Fibroblast of peridontal ligament (primary cell): ENCODE results near the gene DISC1.
A peak's percentile ranks its signal among the peaks of the same experiment; 100 is the strongest.
"Not testable (repeated sequence)": the region's sequence is repeated elsewhere in the genome, so short reads cannot be mapped to it uniquely, and the experiment has no call there.

Source experiments
- DNase-seq: peaks from one replicate; pipeline ENCODE4 v3.0.0-alpha.2; 2010; ENCODE audit errors: extremely low read depth

Gene DISC1

DNA sequence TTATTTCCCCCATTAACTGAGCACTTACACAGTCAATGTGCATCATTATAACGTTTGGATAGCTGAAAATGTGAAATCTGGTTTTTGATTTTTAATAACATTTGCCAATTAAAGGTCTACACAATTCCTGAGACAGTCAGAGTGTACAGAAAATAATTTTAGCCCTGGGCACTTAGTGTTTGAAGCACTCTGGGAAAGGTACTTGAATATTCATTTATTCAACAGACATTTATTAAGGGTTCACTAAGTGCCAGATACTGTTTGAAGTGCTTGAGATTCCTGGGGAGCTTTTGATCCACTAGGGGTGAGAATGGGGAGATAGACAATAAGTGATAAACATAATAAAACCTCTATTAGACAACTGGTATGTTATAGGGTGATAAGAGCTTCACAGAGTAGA lies 141.8 kb downstream of the DISC1 start:
- DNase-seq = no peak

DNA sequence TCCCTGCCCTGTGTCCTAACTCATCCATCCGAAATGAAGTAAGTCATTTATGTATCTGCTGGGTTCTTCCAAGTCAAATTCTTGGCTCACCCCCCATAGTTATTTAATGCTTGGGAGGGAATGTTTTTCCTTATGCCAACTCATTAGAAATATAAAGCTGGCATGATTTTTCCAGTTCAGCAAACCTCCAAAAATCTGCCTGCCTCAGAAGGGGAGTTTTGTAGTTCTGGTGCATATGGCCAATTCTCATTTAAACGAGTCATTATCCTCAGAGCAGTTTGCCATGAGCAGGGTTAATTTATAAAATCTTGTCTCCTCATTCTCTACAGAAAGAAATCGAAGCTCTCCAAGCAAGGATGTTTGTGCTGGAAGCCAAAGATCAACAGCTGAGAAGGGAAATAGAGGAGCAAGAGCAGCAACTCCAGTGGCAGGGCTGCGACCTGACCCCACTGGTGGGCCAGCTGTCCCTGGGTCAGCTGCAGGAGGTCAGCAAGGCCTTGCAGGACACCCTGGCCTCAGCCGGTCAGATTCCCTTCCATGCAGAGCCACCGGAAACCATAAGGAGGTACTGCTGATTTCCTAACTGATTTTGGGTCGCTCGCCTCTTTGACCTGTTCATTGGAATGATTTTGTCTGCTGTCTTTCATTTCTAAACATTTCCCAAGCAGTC lies 144.1 kb downstream of the DISC1 start:
- DNase-seq = no peak

DNA sequence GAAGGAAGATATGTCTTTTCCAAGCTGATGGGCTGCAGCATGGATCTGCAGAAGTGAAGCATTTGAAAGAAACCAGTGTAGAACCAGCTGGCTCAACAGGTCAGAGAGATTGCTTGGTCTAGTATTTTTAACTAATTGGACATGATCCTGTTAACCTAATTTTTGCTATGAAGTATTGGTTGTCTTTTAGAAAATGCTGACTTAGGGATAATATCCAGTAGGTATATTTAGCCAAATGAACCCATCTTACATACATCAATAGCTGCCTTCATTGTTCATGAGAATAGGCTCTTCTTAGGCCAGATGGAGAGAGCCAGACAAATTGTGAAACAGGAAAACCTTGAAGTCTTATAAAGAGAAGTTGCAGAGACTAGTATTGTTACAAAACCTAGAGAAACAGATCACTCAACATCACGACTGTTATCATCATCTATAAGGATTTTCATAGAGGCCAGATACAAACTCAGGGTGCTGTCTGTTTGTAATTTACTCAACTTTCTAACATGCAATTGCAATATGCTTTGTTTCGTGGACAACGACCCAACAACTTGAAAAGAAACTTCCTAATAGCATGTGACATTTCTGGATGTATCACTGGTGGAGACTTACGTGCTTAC lies 148.2 kb downstream of the DISC1 start:
- no peak for DNase-seq

DNA sequence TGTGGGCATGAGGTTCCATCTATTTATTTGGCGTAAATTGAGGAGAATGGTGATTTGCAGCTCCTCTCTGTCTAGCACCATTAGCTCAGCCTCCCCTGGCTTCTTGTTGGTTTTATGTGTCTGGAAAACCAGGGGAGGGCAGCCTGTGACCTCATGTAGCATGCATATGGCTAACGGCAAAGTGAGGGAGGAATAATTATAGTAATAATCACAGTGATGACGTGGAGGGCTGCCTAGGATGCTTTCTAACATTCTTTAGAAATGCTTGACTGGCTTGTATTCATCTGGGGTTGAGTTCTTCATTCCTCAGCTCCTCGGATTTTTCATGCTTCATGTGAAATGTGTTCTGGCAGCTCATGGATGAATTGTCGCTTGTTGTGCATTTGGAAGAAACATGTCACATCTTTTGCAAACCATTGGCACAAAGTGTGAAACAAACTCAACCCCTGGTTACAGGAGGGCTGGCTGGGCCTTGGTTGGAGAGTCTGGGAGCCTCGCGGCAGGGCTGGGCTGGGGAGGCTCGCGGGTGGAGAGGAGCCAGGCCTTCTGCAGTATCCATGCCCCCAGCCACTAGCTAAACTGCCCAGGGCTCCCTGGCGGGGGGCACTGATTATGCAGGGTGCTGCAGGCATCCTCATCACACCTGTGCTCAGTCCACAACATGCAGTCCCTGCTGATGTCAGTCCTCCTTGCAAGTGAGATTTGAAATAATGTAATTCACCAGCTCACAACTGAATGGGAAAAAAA lies 149.6 kb downstream of the DISC1 start:
- peak; percentile 94 for DNase-seq

DNA sequence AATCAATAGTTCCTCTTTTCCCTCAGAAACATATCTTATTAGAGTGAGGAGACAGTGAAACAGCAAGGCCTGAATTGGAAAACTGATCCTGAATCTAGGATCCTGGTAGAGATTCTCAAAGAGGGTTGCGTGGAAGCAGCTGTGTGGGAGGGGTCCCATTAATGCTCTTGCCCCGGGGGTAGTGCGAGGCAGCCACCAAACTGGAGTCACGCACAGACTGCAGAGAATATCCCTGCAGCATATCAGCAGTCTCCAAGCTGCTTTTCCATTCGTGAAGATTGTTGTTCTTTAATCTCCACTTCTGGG lies 150.1 kb downstream of the DISC1 start:
- no peak for DNase-seq

DNA sequence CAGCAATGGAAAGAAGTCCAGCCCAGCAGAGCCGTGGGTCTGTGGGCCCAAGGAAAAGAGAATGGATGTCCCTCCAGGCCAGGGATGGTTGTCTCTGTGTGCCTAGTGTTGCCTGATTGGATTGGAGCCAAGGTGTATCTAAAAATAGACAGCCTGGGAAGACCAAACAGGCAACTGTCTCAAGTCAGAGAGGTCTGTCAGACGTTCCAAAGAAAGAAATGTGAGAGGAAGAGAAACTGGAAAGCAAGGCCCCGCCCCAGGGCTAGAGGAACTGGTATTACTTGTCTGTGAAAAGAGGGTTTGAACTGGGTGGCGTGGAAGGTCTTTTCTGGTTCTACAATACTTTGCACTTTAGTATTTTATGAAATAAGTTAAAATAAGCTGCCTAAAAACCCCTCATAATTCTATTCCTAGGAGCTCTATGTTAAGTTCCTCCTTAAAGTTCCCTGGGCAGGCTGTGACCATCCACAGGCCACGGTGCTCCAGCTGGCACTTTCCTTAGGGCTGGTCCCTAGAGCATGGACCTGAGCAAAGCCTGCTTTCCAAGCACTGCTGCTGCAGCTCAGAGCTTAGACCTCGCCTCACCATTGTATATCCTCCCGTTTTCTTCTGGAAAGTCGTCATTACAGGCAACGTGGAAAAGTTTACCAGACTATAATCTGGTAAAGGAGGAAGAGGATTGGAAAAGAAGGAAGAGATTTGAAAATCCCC lies 151.6 kb downstream of the DISC1 start:
- peak; percentile 57 for DNase-seq

DNA sequence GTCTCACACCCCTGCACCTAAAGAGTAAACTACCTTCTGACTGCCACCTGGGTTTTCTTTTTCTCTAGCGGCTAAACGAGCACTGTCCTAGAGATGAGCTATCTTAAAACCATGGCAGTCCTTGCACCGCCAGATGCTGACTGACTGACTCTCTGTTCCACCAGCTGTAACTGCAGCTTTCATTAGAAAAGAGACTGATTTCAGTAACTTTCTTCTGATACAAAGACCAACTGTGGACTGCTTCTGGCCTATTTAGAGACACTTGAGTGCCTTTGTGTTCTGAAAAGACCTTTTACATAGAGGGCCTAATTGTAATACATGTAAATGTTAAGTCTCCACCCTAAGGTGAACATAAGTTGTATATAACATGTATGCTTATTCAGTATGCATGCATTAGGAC lies 152.5 kb downstream of the DISC1 start:
- no peak for DNase-seq

DNA sequence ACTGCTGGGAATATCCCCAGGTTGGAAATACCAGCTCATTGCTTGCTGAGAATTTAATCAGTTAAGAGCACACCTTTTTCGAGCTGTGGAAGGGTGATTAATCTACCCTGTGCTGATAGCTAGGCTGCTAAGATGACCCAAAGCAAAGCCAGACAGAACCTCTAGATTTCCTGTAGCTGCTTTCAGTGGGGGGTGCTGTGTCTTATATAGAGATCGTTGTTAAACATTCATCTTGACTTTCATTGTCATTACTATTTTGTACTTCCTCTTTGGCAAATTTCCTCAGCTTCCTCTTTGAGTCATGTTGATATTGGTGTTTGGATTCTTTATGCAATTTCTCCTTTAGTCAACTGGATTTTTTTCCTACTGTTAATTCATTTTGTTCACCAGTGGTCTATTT lies 155.3 kb downstream of the DISC1 start:
- no peak for DNase-seq

DNA sequence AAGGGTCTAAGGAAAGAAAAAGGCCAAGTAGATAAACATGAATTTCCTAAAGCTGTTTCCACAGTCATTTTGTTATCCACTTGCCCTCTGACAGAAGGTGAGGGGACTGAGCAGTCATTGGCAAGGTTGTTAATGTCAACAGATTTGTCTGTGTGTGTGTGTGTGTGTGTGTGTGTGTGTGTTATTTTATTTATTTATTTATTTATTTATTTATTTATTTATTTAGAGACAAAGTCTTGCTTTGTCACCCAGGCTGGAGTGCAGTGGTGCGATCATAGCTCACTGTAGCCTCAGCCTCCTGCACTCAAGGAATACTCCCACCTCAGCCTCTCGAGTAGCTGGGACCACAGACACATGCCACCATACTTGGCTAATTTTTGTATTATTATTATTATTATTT lies 158.5 kb downstream of the DISC1 start:
- DNase-seq = not testable (repeated sequence)

DNA sequence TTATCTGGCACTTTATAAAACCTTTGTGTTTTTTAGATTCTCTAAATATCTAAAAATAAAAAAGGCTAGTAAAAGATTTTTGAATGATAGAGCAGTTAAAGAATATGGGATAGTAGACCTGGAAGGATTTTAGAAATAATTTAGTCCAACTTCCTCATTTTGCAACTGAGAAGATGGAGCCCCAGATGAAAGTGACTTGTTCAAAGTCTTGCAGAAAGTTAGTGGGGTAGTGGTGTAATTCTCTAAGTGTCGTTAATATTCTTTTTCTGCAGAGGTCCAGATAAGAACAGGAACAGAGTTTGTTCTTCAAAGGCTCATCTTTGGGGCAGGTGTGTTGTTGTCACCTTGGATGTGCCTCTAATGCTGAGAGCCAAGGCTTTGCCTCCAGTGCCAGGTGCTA lies 159.5 kb downstream of the DISC1 start:
- DNase-seq = no peak

DNA sequence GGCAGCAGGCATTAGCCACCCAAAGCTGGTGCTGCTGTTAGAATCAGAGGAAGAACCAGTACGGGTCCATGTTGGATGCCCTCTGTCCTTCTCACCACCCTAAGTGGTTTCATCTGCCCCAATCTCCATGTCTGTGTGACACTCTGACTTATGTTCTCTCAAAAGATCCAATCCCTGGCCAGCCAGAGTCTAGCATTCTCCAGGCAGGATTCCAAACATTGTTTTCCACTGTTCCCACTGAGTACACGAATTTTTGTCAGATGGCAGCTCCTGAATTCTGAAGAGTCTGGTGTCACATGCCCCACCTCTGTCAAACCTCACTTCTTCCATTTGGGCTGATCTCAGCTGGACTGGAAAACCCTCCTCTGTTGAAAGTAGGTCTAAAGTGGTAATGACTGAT lies 166.0 kb downstream of the DISC1 start:
- no peak for DNase-seq

DNA sequence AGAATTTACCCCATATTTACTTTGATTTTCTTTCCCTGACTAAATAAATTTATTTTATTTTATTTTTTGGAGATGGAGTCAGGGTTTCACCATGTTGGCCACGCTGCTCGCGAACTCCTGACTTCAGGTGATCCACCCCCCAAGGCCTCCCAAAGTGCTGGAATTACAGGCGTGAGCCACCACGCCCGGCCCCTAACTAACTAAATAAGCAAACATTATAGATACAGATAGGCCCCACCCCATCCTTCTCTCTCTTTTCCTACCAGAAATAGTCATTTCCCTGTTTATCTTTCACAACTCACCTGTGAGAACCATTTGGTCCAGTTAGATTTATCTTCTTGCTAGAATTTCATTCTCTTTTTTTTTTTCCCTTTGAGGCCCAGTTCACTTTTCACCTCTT lies 167.3 kb downstream of the DISC1 start:
- DNase-seq = no peak

DNA sequence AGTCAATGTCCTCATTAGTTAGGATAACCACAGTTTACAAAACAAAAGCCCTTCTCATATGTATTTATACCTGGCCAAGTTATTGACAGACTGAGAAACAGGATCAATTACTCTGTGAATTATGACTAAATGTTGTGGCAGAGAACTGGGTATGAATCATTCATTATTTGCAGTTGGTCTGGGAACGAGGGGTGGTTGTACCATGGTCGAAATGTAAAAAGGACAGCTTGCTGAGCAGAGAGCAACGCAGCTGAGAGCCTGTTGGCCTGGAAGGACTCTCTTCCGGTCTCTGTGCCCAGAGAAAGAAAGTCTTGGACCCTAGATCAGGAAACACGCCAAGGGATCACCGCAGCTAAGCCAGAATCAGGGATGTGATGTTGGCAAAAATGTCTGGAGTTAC lies 169.6 kb downstream of the DISC1 start:
- no peak for DNase-seq

DNA sequence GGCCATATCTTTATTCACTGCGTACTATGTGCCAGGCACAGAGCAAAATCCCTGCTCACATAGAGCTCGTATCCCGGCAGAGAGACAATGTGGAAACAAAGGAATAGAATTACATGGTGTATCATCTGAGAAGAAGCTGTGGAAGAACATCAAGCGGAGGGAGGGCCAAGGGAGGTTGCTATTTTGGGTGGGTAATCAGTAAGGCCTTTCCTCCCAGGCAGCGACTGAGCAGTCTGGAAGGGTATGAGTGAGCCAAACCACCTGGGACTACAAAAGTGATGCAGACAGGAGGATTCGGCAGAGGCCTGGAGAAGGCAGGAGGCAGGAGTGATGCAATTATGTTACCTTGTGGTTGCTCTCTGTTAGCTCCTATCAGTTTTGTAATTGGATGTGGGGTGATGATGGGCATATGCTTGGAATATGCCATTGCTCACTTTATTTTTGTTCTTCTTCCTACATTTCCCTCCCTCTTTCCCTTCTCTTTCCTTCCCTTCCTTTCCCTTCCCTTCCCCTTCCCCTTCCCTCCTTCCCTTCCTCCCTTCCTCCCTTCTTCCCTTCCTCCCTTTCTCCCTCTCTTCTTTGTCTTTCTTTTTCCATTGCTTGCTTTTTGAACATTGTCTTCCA lies 172.9 kb downstream of the DISC1 start:
- DNase-seq = no peak

DNA sequence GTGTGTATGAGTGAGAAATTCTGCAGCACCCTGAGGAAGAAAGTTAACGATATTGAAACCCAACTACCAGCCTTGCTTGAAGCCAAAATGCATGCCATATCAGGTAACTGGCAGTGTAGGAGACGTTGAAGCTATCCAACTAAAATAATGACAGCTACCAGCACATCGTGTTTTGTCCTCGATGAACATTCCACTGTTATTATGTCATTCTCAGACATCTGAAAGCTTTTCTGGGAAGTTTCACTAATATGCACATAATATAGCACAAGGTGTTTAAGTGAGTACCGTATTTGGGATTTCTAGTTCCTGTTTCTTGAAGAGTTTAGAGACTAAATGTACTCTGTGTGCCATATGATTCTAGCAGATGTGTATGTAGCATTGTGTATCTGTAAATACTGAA lies 173.5 kb downstream of the DISC1 start:
- peak; percentile 25 for DNase-seq

DNA sequence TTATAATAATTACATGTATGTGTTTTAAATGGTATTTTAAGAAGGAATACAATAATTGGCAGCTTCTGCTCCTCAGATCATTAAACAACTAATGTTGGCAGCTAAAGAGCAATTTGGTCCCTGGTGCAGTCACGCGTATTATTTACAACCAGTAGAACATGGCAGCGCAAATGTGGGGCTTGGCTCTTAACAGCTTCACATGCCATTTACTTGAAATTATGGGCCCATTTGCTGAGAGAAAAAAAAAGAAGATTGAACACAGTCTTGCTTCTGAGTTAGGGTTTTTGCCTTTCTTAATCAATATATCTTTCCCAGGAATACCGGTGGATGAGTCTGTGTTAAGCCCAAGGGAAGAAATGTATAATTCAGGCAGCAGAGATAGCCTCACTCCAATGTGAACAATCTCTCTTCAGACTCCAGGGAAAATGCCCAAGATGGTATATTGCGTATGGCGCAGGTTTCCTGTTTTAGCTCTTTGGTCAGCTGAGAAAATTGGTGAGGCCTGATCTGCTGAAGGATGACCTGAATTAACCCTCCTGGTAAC lies 174.5 kb downstream of the DISC1 start:
- no peak for DNase-seq

DNA sequence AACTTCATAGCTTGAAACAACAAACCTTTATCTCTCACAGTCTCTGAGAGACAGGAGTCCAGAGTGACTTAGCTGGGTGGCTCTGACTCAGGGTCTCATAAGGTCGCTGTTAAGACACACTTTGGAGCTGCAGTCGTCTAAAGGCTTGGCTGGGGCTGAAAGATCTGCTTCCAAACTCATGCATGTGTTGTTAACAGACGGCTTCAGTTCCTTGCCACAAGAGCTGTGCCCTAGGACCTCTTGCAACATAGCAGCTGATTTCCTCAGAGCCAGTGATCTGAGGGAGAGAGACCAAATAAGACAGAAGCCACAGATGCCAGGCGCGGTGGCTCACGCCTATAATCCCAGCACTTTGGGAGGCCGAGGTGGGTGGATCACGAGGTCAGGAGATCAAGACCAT lies 176.8 kb downstream of the DISC1 start:
- DNase-seq = no peak

DNA sequence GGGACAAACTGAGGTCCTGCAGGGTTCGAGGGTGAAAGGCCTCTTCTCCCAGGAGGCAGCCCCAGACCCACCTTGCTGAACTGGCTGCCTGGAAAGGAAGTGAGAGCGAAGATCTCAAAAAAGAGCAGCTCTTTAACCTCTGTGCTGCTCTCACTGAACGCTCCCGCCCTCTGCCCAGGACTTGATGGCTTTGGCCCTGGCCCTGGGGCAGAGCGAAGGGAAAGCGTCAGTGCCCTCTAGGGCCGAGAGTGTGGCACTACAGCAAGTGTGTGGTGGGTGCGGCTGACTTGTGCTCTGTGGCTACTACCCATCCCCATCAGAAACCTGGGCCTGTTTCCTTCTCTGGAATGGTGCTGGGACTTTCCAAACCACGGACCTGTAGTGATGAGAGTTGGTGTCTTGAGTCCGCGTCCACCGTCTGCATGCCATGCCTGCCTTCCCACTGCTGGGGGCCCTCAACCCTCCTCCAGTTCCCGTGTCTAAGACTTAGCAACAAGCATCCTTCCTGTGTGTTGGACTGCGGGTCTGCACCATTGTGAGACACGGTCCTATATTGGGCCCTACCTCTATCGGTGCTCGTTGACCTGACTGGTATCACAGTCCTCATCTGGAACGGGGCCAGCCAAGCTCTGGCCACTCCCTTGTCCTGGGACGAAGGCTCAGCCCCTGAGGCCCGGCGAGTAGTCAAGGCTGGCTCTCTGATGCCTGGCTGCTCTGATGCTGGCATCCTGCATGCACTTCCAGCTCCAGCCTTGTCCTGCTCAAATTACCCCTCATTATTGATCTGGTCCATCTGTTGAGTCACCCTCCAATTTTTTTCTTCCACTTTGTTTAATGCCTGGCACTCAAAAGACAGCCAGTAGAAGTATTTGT lies 180.3 kb downstream of the DISC1 start:
- DNase-seq = peak; percentile 35

DNA sequence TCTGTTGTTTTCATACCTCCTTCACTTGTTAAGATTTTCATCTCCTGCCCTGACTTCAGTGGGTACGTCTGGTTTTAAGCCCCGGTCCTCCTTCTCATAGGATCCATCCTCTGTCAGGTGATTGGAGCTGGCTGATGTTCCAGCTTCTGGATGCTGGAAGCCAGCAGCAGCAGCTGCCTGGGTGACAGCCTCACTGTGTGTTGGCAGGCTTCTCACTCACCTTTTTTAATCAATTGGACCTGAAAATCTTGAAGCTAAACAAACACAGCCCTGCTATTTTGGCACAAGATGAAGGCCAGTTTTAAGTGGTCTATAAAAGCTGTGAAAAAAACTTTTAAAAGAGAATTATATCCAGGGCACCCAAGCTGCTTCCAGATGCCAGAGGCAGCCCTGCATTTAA lies 181.0 kb downstream of the DISC1 start:
- no peak for DNase-seq

DNA sequence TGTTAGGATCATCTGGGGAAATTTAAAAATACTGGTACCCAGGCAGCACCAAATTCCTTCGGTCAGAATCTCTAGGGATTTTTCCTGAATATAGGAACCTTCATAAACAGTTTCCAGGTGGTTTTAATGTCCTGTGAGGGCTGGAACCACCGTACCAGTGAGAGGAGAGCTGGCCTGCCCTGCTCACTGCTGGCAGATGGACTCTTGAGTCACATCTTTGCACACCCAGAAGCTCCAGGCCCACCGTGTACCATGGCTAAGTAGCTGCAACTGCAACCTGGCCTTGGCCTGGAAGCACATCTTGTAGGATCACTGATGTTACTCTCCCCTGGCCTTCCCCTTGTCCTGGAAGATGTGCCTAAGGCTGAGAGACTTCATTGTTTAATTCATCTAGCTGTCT lies 181.5 kb downstream of the DISC1 start:
- DNase-seq = no peak

DNA sequence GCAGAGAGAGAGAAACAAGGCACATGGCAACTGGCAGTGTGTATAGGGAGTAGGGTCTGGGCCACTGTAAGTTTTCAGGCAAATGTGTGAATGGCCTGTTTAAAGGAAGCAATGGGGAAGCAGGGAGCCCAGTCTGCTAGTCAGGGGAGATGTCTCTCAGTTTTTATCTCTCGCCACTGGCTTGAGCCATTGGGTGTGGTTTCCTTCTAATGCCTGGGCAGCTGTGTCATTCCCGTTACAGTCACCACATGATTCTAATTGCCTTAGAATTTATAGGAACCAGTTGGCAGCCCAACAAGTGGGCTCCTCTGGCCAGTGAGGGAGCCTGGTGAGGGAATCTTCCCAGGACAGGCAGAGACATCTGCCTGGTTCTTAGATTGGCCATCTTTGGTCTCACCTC lies 182.4 kb downstream of the DISC1 start:
- DNase-seq = peak; percentile 79
